Measurements from ENCODE around the gene SPTB.

- TF ChIP-seq CTCF (IDR thresholded peaks at IDR 0.05; ENCODE audit: borderline replicate concordance, extremely low read depth, low read length, poor library complexity, severe bottlenecking) (no peak), EZH2 (IDR thresholded peaks at IDR 0.05; ENCODE audit: borderline replicate concordance, low read depth, low read length, severe bottlenecking) (no peak)
Observed at GRCh38 chr14:64763085-64763782, 116.5 kb downstream of the SPTB start.

All from DND-41 (cell line).